ENCODE measurements around the gene ABI3BP.

Gene ABI3BP, protein sequence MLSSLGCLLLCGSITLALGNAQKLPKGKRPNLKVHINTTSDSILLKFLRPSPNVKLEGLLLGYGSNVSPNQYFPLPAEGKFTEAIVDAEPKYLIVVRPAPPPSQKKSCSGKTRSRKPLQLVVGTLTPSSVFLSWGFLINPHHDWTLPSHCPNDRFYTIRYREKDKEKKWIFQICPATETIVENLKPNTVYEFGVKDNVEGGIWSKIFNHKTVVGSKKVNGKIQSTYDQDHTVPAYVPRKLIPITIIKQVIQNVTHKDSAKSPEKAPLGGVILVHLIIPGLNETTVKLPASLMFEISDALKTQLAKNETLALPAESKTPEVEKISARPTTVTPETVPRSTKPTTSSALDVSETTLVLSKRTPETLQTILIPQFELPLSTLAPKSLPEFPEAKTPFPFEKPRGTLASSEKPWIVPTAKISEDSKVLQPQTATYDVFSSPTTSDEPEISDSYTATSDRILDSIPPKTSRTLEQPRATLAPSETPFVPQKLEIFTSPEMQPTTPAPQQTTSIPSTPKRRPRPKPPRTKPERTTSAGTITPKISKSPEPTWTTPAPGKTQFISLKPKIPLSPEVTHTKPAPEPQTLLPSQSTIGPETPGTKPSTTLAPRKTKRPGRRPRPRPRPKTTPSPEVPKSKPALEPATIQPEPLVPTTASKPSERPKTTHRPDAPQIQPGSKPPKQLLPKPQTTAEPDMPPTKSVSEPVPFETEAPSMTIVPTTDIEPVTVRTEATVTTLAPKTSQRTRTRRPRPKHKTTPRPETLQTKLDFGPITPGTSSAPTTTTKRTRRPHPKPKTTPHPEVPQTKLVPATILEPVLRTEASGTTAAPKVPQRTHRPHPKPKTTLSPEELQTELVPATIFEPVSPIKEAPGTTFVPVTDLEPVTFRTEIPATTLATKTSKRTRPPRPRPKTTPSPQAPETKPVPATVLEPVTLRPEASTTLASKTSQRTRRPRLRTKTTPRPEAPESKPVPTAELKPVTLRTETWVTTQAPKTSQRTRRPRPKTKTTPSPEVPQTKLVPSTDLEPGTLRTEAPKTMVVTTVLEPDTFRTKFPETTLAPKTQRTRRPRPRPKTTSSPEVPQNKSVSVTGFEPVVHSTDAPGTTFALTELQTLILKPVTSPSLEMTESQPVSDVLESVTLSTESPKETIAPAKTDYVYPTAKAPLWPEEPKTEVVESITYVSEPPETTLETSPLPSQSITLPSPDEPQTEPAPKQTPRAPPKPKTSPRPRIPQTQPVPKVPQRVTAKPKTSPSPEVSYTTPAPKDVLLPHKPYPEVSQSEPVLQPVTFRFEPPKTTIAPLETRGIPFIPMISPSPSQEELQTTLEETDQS (N-terminal part only)

GRCh38 chr3:100993309-100993708, at the start of gene ABI3BP:
ABI3BP (minus strand) TSS chr3:100993421; CDS start chr3:100993384, 37 bp downstream.
- TF ChIP-seq NFIC (IDR thresholded peaks at IDR 0.05) (no peak), EGR1 (IDR thresholded peaks at IDR 0.05) (no peak), CREB1 (IDR thresholded peaks at IDR 0.05; ENCODE audit: low read depth) (no peak), USF1 (IDR thresholded peaks at IDR 0.05) (no peak), RAD21 (IDR thresholded peaks at IDR 0.05; ENCODE audit: low read depth) (no peak), CEBPB (IDR thresholded peaks at IDR 0.05) (no peak), TEAD4 (IDR thresholded peaks at IDR 0.05) (no peak), TCF12 (IDR thresholded peaks at IDR 0.05; ENCODE audit: low read depth) (no peak), TAF1 (IDR thresholded peaks at IDR 0.05; ENCODE audit: low read depth) (no peak), ZBTB7A (IDR thresholded peaks at IDR 0.05; ENCODE audit: low read depth) (no peak), YY1 (IDR thresholded peaks at IDR 0.05; ENCODE audit: low read depth) (no peak), FOXM1 (IDR thresholded peaks at IDR 0.05; ENCODE audit: borderline replicate concordance, low read depth) (no peak), EP300 (IDR thresholded peaks at IDR 0.05; ENCODE audit: borderline replicate concordance) (no peak)
- TF ChIP-seq, protein P1, sequence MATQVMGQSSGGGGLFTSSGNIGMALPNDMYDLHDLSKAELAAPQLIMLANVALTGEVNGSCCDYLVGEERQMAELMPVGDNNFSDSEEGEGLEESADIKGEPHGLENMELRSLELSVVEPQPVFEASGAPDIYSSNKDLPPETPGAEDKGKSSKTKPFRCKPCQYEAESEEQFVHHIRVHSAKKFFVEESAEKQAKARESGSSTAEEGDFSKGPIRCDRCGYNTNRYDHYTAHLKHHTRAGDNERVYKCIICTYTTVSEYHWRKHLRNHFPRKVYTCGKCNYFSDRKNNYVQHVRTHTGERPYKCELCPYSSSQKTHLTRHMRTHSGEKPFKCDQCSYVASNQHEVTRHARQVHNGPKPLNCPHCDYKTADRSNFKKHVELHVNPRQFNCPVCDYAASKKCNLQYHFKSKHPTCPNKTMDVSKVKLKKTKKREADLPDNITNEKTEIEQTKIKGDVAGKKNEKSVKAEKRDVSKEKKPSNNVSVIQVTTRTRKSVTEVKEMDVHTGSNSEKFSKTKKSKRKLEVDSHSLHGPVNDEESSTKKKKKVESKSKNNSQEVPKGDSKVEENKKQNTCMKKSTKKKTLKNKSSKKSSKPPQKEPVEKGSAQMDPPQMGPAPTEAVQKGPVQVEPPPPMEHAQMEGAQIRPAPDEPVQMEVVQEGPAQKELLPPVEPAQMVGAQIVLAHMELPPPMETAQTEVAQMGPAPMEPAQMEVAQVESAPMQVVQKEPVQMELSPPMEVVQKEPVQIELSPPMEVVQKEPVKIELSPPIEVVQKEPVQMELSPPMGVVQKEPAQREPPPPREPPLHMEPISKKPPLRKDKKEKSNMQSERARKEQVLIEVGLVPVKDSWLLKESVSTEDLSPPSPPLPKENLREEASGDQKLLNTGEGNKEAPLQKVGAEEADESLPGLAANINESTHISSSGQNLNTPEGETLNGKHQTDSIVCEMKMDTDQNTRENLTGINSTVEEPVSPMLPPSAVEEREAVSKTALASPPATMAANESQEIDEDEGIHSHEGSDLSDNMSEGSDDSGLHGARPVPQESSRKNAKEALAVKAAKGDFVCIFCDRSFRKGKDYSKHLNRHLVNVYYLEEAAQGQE (IDR thresholded peaks at IDR 0.05; ENCODE audit: low read depth), result no peak
- TF ChIP-seq, protein P2, sequence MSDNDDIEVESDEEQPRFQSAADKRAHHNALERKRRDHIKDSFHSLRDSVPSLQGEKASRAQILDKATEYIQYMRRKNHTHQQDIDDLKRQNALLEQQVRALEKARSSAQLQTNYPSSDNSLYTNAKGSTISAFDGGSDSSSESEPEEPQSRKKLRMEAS (IDR thresholded peaks at IDR 0.05), result no peak

GRCh38 chr3:101039285-101039684, 46.1 kb upstream of the ABI3BP start:
- TF ChIP-seq TEAD4 (IDR thresholded peaks at IDR 0.05) (no peak), NFIC (IDR thresholded peaks at IDR 0.05) (peak; percentile 66)
- TF ChIP-seq, protein P1 (IDR thresholded peaks at IDR 0.05; ENCODE audit: low read depth), result no peak

- TF ChIP-seq EP300 (IDR thresholded peaks at IDR 0.05; ENCODE audit: borderline replicate concordance) (no peak), USF1 (IDR thresholded peaks at IDR 0.05) (no peak), ZBTB7A (IDR thresholded peaks at IDR 0.05; ENCODE audit: low read depth) (no peak), RAD21 (IDR thresholded peaks at IDR 0.05; ENCODE audit: low read depth) (no peak), EGR1 (IDR thresholded peaks at IDR 0.05) (no peak), CREB1 (IDR thresholded peaks at IDR 0.05; ENCODE audit: low read depth) (no peak), YY1 (IDR thresholded peaks at IDR 0.05; ENCODE audit: low read depth) (no peak), FOXM1 (IDR thresholded peaks at IDR 0.05; ENCODE audit: borderline replicate concordance, low read depth) (no peak), TAF1 (IDR thresholded peaks at IDR 0.05; ENCODE audit: low read depth) (no peak), CEBPB (IDR thresholded peaks at IDR 0.05) (no peak), NFIC (IDR thresholded peaks at IDR 0.05) (no peak), TCF12 (IDR thresholded peaks at IDR 0.05; ENCODE audit: low read depth) (no peak), TEAD4 (IDR thresholded peaks at IDR 0.05) (no peak)
- TF ChIP-seq, protein P1 (IDR thresholded peaks at IDR 0.05; ENCODE audit: low read depth), result no peak
- TF ChIP-seq, protein P2 (IDR thresholded peaks at IDR 0.05), result no peak
Measured at GRCh38 chr3:101038880-101039279, 45.7 kb upstream of the ABI3BP start.

Measured in Ishikawa (cell line).